Ishikawa (cell line): ENCODE data around the gene MCF2L.

Source experiments
- CEBPB ChIP-seq: IDR thresholded peaks from 2 replicates; pipeline ENCODE4 v1.6.1; 2012
- CREB1 ChIP-seq: IDR thresholded peaks from 2 replicates; pipeline ENCODE4 v1.6.1; 2012; ENCODE audit warnings: low read depth
- EGR1 ChIP-seq: IDR thresholded peaks from 2 replicates; pipeline ENCODE4 v1.6.1; 2012
- EP300 ChIP-seq: IDR thresholded peaks from 2 replicates; pipeline ENCODE4 v1.6.1; 2012; ENCODE audit warnings: borderline replicate concordance
- FOXM1 ChIP-seq: IDR thresholded peaks from 2 replicates; pipeline ENCODE4 v1.6.1; 2012; ENCODE audit warnings: low read depth, borderline replicate concordance
- MAX ChIP-seq: IDR thresholded peaks from 2 replicates; pipeline ENCODE4 v1.6.1; 2012
- NFIC ChIP-seq: IDR thresholded peaks from 2 replicates; pipeline ENCODE4 v1.6.1; 2012
- RAD21 ChIP-seq: IDR thresholded peaks from 2 replicates; pipeline ENCODE4 v1.6.1; 2012; ENCODE audit warnings: low read depth
- REST ChIP-seq: IDR thresholded peaks from 2 replicates; pipeline ENCODE4 v1.6.1; 2012; ENCODE audit warnings: low read depth, mild to moderate bottlenecking
- TAF1 ChIP-seq: IDR thresholded peaks from 2 replicates; pipeline ENCODE4 v1.6.1; 2012; ENCODE audit warnings: low read depth, mild to moderate bottlenecking
- TCF12 ChIP-seq: IDR thresholded peaks from 2 replicates; pipeline ENCODE4 v1.6.1; 2012; ENCODE audit warnings: low read depth
- TEAD4 ChIP-seq: IDR thresholded peaks from 2 replicates; pipeline ENCODE4 v1.6.1; 2012
- USF1 ChIP-seq: IDR thresholded peaks from 2 replicates; pipeline ENCODE4 v1.6.1; 2012
- YY1 ChIP-seq: IDR thresholded peaks from 2 replicates; pipeline ENCODE4 v1.6.1; 2012; ENCODE audit warnings: low read depth
- ZBTB7A ChIP-seq: IDR thresholded peaks from 2 replicates; pipeline ENCODE4 v1.6.1; 2012; ENCODE audit warnings: low read depth

Gene MCF2L

GRCh38 chr13:113020323-113021080 is 51.5 kb downstream of the MCF2L start:
- TF ChIP-seq USF1 (no peak), TAF1 (no peak), REST (no peak), MAX (no peak), YY1 (no peak), CREB1 (no peak), TCF12 (no peak), CEBPB (no peak), EP300 (no peak), ZBTB7A (no peak), RAD21 (no peak)

GRCh38 chr13:113021391-113021790 is 52.4 kb downstream of the MCF2L start:
- no peak for TF ChIP-seq FOXM1
- TF ChIP-seq RAD21: no peak
- TF ChIP-seq TEAD4: no peak
- no peak for TF ChIP-seq EGR1
- TF ChIP-seq REST: no peak

- TF ChIP-seq RAD21 (no peak), MAX (no peak), REST (no peak), NFIC (no peak), CEBPB (no peak), YY1 (no peak), CREB1 (no peak)
These were observed 52.8 kb downstream of the MCF2L start for GRCh38 chr13:113021811-113022210.

- TF ChIP-seq REST (no peak), EP300 (no peak), EGR1 (no peak), TAF1 (no peak), CEBPB (no peak), MAX (no peak), USF1 (no peak), ZBTB7A (no peak), YY1 (no peak), RAD21 (no peak), FOXM1 (no peak), TCF12 (no peak), TEAD4 (no peak), NFIC (no peak), CREB1 (no peak)
These were observed 53.4 kb downstream of the MCF2L start for GRCh38 chr13:113022391-113022744.
